CD14-positive monocyte (primary cell): ENCODE measurements around the gene EEF1AKMT2. TPM values are rescaled to one million over a fixed set of nuclear protein-coding genes. Genes with fewer than 3 reads are reported as not detected.

Experiments
- DNase-seq, 3 donors: peaks; one replicate each; pipeline ENCODE4 v3.0.0-alpha.2; 2011 to 2022
- H2AFZ ChIP-seq: 2 replicates; pipeline ENCODE4 v1.6.0; 2012; ENCODE audit warnings: mild to moderate bottlenecking, low read depth, low read length, inconsistent platforms; ENCODE audit not compliant: insufficient read depth, poor library complexity, severe bottlenecking
- H3K27ac ChIP-seq, 2 donors: 1 replicate in 1 of 2; 2 replicates in 1 of 2; pipeline ENCODE4 v1.5.1; 2012 to 2013; ENCODE audit warnings: low read length in 2 of 2, control low read depth in 1 of 2, inconsistent platforms in 1 of 2, low read depth in 1 of 2, mild to moderate bottlenecking in 1 of 2
- H3K27me3 ChIP-seq, 2 donors: one replicate each; pipeline versions ENCODE4 v1.6.0 to v1.6.1; 2011 to 2013; ENCODE audit warnings: low read length in 2 of 2; ENCODE audit not compliant: control insufficient read depth in 2 of 2, insufficient read depth in 2 of 2
- H3K36me3 ChIP-seq, 2 donors: replicated peaks in 1 of 2; 1 replicate in 1 of 2; 2 replicates in 1 of 2; pipeline versions ENCODE4 v1.5.1 to v1.6.1; 2012 to 2013; ENCODE audit warnings: low read length in 2 of 2, control low read depth in 1 of 2, inconsistent platforms in 1 of 2, mild to moderate bottlenecking in 1 of 2; ENCODE audit not compliant: insufficient read depth in 2 of 2, control insufficient read depth in 1 of 2
- H3K4me1 ChIP-seq, 2 donors: 1 replicate in 1 of 2; 2 replicates in 1 of 2; pipeline versions ENCODE4 v1.5.1 to v1.6.1; 2012 to 2013; ENCODE audit warnings: low read length in 2 of 2, control low read depth in 1 of 2, inconsistent platforms in 1 of 2, mild to moderate bottlenecking in 1 of 2, moderate library complexity in 1 of 2; ENCODE audit not compliant: insufficient read depth in 2 of 2, control insufficient read depth in 1 of 2
- H3K4me2 ChIP-seq: replicated peaks from 2 replicates; pipeline ENCODE3; 2012; ENCODE audit warnings: low read length, moderate library complexity, mild to moderate bottlenecking; ENCODE audit not compliant: poor library complexity, severe bottlenecking; ENCODE audit errors: extremely low read depth
- H3K4me3 ChIP-seq, 3 experiments: fragments of 200-600 bp in 1 of 3; sonication (generic) in 1 of 3; replicated peaks in 1 of 3; 1 replicate in 2 of 3; 2 replicates in 1 of 3; pipeline ENCODE4 v1.5.1; 2011 to 2013; ENCODE audit warnings: low read length in 3 of 3, mild to moderate bottlenecking in 3 of 3, control low read depth in 2 of 3, low read depth in 2 of 3, inconsistent platforms in 1 of 3, moderate library complexity in 1 of 3
- H3K79me2 ChIP-seq: 2 replicates; pipeline ENCODE4 v1.6.0; 2012; ENCODE audit warnings: mild to moderate bottlenecking, control low read depth, inconsistent platforms, low read length, moderate library complexity; ENCODE audit not compliant: insufficient read depth
- H3K9ac ChIP-seq: 2 replicates; pipeline ENCODE4 v1.6.0; 2017; ENCODE audit warnings: low read length, mild to moderate bottlenecking; ENCODE audit not compliant: insufficient read depth, poor library complexity, severe bottlenecking
- H3K9me3 ChIP-seq, 2 donors: replicated peaks in 1 of 2; 1 replicate in 1 of 2; 2 replicates in 1 of 2; pipeline versions ENCODE4 v1.5.1 to v1.6.1; 2012 to 2013; ENCODE audit warnings: low read length in 2 of 2, control low read depth in 1 of 2; ENCODE audit not compliant: control insufficient read depth in 1 of 2, insufficient read depth in 1 of 2
- H4K20me1 ChIP-seq: 2 replicates; pipeline ENCODE4 v1.6.0; 2012; ENCODE audit warnings: mild to moderate bottlenecking, low read length, control low read depth, moderate library complexity; ENCODE audit not compliant: insufficient read depth
- H3K27ac Mint-ChIP-seq, 7 donors: one replicate each; pipeline ENCODE4 v1.8.0; 2020; ENCODE audit warnings: mild to moderate bottlenecking in 7 of 7, mixed read lengths in 7 of 7, moderate library complexity in 6 of 7, inconsistent platforms in 2 of 7
- H3K27me3 Mint-ChIP-seq, 3 donors: one replicate each; pipeline ENCODE4 v1.8.0; 2021 to 2022; ENCODE audit warnings: low read depth in 3 of 3, mild to moderate bottlenecking in 3 of 3, mixed read lengths in 3 of 3, moderate library complexity in 3 of 3, inconsistent platforms in 1 of 3
- H3K36me3 Mint-ChIP-seq, 2 donors: one replicate each; pipeline ENCODE4 v1.8.0; 2020; ENCODE audit warnings: mixed read lengths in 2 of 2, inconsistent platforms in 1 of 2, mild to moderate bottlenecking in 1 of 2
- H3K4me1 Mint-ChIP-seq: one replicate; pipeline ENCODE4 v1.8.0; 2020; ENCODE audit warnings: mild to moderate bottlenecking, mixed read lengths
- H3K4me3 Mint-ChIP-seq, 2 donors: one replicate each; pipeline ENCODE4 v1.8.0; 2020; ENCODE audit warnings: mild to moderate bottlenecking in 2 of 2, mixed read lengths in 2 of 2, moderate library complexity in 1 of 2
- H3K9me3 Mint-ChIP-seq, 7 donors: one replicate each; pipeline ENCODE4 v1.8.0; 2020 to 2022; ENCODE audit warnings: mixed read lengths in 7 of 7, mild to moderate bottlenecking in 6 of 7, moderate library complexity in 6 of 7, inconsistent platforms in 2 of 7
- CTCF ChIP-seq: fragments of 200-600 bp; IDR thresholded peaks from one replicate; pipeline ENCODE4 v1.8.0; 2022; ENCODE audit warnings: antibody characterized with exemption, mild to moderate bottlenecking
- WGBS: methylation state at CpG from one replicate; pipeline ENCODE4 v1.1.5; 2013; ENCODE audit warnings: missing lambda C conversion rate; ENCODE audit not compliant: insufficient coverage; 5-methylcytosine and 5-hydroxymethylcytosine counted together
- intact Hi-C, 2 donors: fragments of 100-400 bp; cut with micrococcal nuclease; formaldehyde crosslinking; loops; one replicate each; pipeline versions ENCODE4 v1.15.0 to v1.15.1; 2023
- polyA plus RNA-seq, 3 donors: library from polyadenylated mRNA; depleted of rRNA in 1 of 3; unstranded in 2 of 3; stranded (reverse) in 1 of 3; fragments of 300-500 nt in 2 of 3; fragments of >200 nt in 1 of 3; fragmentation: Illumina TruSeq in 2 of 3; gene quantifications; 1 replicate in 2 of 3; 2 replicates in 1 of 3; pipeline ENCODE4 v1.2.3, GENCODE V29; 2012 to 2021

EEF1AKMT2 gene
- polyA plus RNA-seq, 3 donors, result 7.6 to 13.6 (median 8.2) TPM

GRCh38 chr10:124829447-124830115 lies 37.9 kb upstream of the EEF1AKMT2 start:
- no peaks in the 10 kb centered on the region for H3K79me2 ChIP-seq
- no peak overlapping the region for H2AFZ ChIP-seq
- no peaks in the 10 kb centered on the region for H3K4me1 Mint-ChIP-seq
- TF ChIP-seq CTCF, result no peak
- no peaks in the 10 kb centered on the region for H3K9me3 Mint-ChIP-seq
- peak overlapping the region in 1 of 7 donors; percentile 30 for H3K27ac Mint-ChIP-seq
- H3K9ac ChIP-seq, result no peak overlapping the region
- no peaks in the 10 kb centered on the region for H3K27me3 Mint-ChIP-seq
- intact Hi-C loops, result loop anchor here (5.0 to 10.0 kb wide), 2 partner anchors 295 to 297 kb away; no protein-coding TSS in a partner anchor
- H3K4me3 ChIP-seq, result no peak overlapping the region
- no peaks in the 10 kb centered on the region for H3K9me3 ChIP-seq
- H3K4me3 Mint-ChIP-seq, result no peak overlapping the region
- H3K36me3 Mint-ChIP-seq, result peaks cover 65 to 85% of the 10 kb centered on the region in 2 donors
- H3K27ac ChIP-seq, result no peak overlapping the region
- 100% methylated on average over 3 of the region's 8 CpGs for WGBS
- H3K4me2 ChIP-seq, result no peak overlapping the region
- DNase-seq, result no peak
- H4K20me1 ChIP-seq, result no peaks in the 10 kb centered on the region
- peaks cover 85 to 94% of the 10 kb centered on the region in 2 donors for H3K36me3 ChIP-seq
- H3K4me1 ChIP-seq, result no peaks in the 10 kb centered on the region
- H3K27me3 ChIP-seq, result no peaks in the 10 kb centered on the region

GRCh38 chr10:124827474-124827873 lies 35.8 kb upstream of the EEF1AKMT2 start:
- H3K4me3 Mint-ChIP-seq, result no peak overlapping the region
- DNase-seq, result peak in 1 of 3 donors; percentile 6
- intact Hi-C loops, result loop anchor here (5.0 to 10.0 kb wide), 2 partner anchors 293 to 295 kb away; no protein-coding TSS in a partner anchor
- Histone ChIP-seq H3K27me3 (no peaks in the 10 kb centered on the region), H3K79me2 (no peaks in the 10 kb centered on the region), H3K4me3 (no peak overlapping the region), H3K9ac (no peak overlapping the region), H3K27ac (no peak overlapping the region), H3K4me2 (no peak overlapping the region), H3K9me3 (no peaks in the 10 kb centered on the region), H4K20me1 (no peaks in the 10 kb centered on the region), H3K4me1 (no peaks in the 10 kb centered on the region), H3K36me3 (peaks cover 69 to 91% of the 10 kb centered on the region in 2 donors), H2AFZ (no peak overlapping the region)
- H3K36me3 Mint-ChIP-seq, result peaks cover 62 to 82% of the 10 kb centered on the region in 2 donors
- H3K27me3 Mint-ChIP-seq, result no peaks in the 10 kb centered on the region
- H3K9me3 Mint-ChIP-seq, result no peaks in the 10 kb centered on the region
- no CpG with 5 or more reads among the region's 3 CpGs for WGBS
- no peak overlapping the region for H3K27ac Mint-ChIP-seq
- H3K4me1 Mint-ChIP-seq, result no peaks in the 10 kb centered on the region
- TF ChIP-seq CTCF, result peak; percentile 73
